DND-41 (cell line): ENCODE results near the gene SHH.

Source experiments
- EZH2 ChIP-seq: IDR thresholded peaks from 3 replicates; pipeline ENCODE4 v1.6.1; 2012; ENCODE audit warnings: borderline replicate concordance, low read depth, mild to moderate bottlenecking, moderate library complexity, low read length, inconsistent platforms; ENCODE audit not compliant: severe bottlenecking
- TF ChIP-seq, protein P1 (sequence below): IDR thresholded peaks from 2 replicates; pipeline ENCODE4 v1.5.1; 2012; ENCODE audit warnings: borderline replicate concordance, low read length, moderate library complexity, mild to moderate bottlenecking; ENCODE audit not compliant: poor library complexity, severe bottlenecking; ENCODE audit errors: extremely low read depth

GRCh38 chr7:155797262-155798250 lies 14.7 kb downstream of the SHH start:
- TF ChIP-seq, protein P1, sequence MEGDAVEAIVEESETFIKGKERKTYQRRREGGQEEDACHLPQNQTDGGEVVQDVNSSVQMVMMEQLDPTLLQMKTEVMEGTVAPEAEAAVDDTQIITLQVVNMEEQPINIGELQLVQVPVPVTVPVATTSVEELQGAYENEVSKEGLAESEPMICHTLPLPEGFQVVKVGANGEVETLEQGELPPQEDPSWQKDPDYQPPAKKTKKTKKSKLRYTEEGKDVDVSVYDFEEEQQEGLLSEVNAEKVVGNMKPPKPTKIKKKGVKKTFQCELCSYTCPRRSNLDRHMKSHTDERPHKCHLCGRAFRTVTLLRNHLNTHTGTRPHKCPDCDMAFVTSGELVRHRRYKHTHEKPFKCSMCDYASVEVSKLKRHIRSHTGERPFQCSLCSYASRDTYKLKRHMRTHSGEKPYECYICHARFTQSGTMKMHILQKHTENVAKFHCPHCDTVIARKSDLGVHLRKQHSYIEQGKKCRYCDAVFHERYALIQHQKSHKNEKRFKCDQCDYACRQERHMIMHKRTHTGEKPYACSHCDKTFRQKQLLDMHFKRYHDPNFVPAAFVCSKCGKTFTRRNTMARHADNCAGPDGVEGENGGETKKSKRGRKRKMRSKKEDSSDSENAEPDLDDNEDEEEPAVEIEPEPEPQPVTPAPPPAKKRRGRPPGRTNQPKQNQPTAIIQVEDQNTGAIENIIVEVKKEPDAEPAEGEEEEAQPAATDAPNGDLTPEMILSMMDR = no peak
- no peak for TF ChIP-seq EZH2
